GM23338 (cell line): Measurements from ENCODE around the gene STMN3.
"Not testable (repeated sequence)": the region's sequence is repeated elsewhere in the genome, so short reads cannot be mapped to it uniquely, and the experiment has no call there.

Experiments
- CREB1 ChIP-seq: fragments of 250-450 bp; sonication (Bioruptor Pico); IDR thresholded peaks from 2 replicates; pipeline ENCODE4 v1.5.0; 2020; ENCODE audit warnings: low read depth, mild to moderate bottlenecking, moderate library complexity
- EZH2 ChIP-seq: fragments of 200-600 bp; sonication (generic); IDR thresholded peaks from one replicate; pipeline ENCODE4 v1.8.0; 2017; ENCODE audit warnings: antibody characterized with exemption, mild to moderate bottlenecking, low read depth; ENCODE audit not compliant: unreplicated experiment
- EZH2phosphoT487 ChIP-seq: fragments of 200-600 bp; sonication (generic); IDR thresholded peaks from one replicate; pipeline ENCODE4 v1.8.1; 2018; ENCODE audit warnings: antibody characterized with exemption; ENCODE audit not compliant: unreplicated experiment
- JUNB ChIP-seq: IDR thresholded peaks from one replicate; pipeline ENCODE4 v1.6.1; 2016; ENCODE audit warnings: antibody characterized with exemption; ENCODE audit not compliant: unreplicated experiment
- NANOG ChIP-seq: IDR thresholded peaks from 2 replicates; pipeline ENCODE4 v1.6.1; 2016; ENCODE audit warnings: antibody characterized with exemption, borderline replicate concordance
- POLR2AphosphoS5 ChIP-seq: IDR thresholded peaks from 2 replicates; pipeline ENCODE4 v1.6.1; 2016; ENCODE audit warnings: antibody characterized with exemption, low read depth
- REST ChIP-seq: IDR thresholded peaks from one replicate; pipeline ENCODE4 v1.6.1; 2018; ENCODE audit warnings: antibody characterized with exemption; ENCODE audit not compliant: unreplicated experiment
- STAT1 ChIP-seq: IDR thresholded peaks from one replicate; pipeline ENCODE4 v1.6.1; 2016; ENCODE audit warnings: antibody characterized with exemption; ENCODE audit not compliant: unreplicated experiment
- ZNF331 ChIP-seq: fragments of 250-450 bp; sonication (Bioruptor Pico); IDR thresholded peaks from 2 replicates; pipeline ENCODE4 v1.5.0; 2020; ENCODE audit warnings: low read depth, mild to moderate bottlenecking, moderate library complexity
- TF ChIP-seq, protein P1 (sequence below), 2 experiments: fragments of 200-600 bp in 1 of 2; sonication (generic) in 1 of 2; conservative IDR thresholded peaks; 2 replicates each; pipeline versions ENCODE4 v1.5.1 to v1.6.1; 2016 to 2017; ENCODE audit warnings: antibody characterized with exemption in 2 of 2, low read depth in 2 of 2, mild to moderate bottlenecking in 2 of 2, moderate library complexity in 1 of 2
- TF ChIP-seq, protein P2 (sequence below): IDR thresholded peaks from 2 replicates; pipeline ENCODE4 v1.6.1; 2016; ENCODE audit warnings: antibody characterized with exemption
- TF ChIP-seq, protein P3 (sequence below): fragments of 250-450 bp; sonication (Bioruptor Pico); IDR thresholded peaks from 2 replicates; pipeline ENCODE4 v1.5.0; 2020; ENCODE audit warnings: mild to moderate bottlenecking, moderate library complexity

- TF ChIP-seq, protein P1, sequence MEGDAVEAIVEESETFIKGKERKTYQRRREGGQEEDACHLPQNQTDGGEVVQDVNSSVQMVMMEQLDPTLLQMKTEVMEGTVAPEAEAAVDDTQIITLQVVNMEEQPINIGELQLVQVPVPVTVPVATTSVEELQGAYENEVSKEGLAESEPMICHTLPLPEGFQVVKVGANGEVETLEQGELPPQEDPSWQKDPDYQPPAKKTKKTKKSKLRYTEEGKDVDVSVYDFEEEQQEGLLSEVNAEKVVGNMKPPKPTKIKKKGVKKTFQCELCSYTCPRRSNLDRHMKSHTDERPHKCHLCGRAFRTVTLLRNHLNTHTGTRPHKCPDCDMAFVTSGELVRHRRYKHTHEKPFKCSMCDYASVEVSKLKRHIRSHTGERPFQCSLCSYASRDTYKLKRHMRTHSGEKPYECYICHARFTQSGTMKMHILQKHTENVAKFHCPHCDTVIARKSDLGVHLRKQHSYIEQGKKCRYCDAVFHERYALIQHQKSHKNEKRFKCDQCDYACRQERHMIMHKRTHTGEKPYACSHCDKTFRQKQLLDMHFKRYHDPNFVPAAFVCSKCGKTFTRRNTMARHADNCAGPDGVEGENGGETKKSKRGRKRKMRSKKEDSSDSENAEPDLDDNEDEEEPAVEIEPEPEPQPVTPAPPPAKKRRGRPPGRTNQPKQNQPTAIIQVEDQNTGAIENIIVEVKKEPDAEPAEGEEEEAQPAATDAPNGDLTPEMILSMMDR (conservative IDR thresholded peaks at IDR 0.05; ENCODE audit: low read depth in 2 of 2), result not testable (repeated sequence)
- not testable (repeated sequence) for TF ChIP-seq EZH2; CREB1; EZH2phosphoT487; POLR2AphosphoS5; REST; NANOG; STAT1; JUNB; ZNF331 (CRISPR knock-in tag)
- TF ChIP-seq, protein P2, sequence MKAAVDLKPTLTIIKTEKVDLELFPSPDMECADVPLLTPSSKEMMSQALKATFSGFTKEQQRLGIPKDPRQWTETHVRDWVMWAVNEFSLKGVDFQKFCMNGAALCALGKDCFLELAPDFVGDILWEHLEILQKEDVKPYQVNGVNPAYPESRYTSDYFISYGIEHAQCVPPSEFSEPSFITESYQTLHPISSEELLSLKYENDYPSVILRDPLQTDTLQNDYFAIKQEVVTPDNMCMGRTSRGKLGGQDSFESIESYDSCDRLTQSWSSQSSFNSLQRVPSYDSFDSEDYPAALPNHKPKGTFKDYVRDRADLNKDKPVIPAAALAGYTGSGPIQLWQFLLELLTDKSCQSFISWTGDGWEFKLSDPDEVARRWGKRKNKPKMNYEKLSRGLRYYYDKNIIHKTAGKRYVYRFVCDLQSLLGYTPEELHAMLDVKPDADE, result not testable (repeated sequence)
- TF ChIP-seq, protein P3, sequence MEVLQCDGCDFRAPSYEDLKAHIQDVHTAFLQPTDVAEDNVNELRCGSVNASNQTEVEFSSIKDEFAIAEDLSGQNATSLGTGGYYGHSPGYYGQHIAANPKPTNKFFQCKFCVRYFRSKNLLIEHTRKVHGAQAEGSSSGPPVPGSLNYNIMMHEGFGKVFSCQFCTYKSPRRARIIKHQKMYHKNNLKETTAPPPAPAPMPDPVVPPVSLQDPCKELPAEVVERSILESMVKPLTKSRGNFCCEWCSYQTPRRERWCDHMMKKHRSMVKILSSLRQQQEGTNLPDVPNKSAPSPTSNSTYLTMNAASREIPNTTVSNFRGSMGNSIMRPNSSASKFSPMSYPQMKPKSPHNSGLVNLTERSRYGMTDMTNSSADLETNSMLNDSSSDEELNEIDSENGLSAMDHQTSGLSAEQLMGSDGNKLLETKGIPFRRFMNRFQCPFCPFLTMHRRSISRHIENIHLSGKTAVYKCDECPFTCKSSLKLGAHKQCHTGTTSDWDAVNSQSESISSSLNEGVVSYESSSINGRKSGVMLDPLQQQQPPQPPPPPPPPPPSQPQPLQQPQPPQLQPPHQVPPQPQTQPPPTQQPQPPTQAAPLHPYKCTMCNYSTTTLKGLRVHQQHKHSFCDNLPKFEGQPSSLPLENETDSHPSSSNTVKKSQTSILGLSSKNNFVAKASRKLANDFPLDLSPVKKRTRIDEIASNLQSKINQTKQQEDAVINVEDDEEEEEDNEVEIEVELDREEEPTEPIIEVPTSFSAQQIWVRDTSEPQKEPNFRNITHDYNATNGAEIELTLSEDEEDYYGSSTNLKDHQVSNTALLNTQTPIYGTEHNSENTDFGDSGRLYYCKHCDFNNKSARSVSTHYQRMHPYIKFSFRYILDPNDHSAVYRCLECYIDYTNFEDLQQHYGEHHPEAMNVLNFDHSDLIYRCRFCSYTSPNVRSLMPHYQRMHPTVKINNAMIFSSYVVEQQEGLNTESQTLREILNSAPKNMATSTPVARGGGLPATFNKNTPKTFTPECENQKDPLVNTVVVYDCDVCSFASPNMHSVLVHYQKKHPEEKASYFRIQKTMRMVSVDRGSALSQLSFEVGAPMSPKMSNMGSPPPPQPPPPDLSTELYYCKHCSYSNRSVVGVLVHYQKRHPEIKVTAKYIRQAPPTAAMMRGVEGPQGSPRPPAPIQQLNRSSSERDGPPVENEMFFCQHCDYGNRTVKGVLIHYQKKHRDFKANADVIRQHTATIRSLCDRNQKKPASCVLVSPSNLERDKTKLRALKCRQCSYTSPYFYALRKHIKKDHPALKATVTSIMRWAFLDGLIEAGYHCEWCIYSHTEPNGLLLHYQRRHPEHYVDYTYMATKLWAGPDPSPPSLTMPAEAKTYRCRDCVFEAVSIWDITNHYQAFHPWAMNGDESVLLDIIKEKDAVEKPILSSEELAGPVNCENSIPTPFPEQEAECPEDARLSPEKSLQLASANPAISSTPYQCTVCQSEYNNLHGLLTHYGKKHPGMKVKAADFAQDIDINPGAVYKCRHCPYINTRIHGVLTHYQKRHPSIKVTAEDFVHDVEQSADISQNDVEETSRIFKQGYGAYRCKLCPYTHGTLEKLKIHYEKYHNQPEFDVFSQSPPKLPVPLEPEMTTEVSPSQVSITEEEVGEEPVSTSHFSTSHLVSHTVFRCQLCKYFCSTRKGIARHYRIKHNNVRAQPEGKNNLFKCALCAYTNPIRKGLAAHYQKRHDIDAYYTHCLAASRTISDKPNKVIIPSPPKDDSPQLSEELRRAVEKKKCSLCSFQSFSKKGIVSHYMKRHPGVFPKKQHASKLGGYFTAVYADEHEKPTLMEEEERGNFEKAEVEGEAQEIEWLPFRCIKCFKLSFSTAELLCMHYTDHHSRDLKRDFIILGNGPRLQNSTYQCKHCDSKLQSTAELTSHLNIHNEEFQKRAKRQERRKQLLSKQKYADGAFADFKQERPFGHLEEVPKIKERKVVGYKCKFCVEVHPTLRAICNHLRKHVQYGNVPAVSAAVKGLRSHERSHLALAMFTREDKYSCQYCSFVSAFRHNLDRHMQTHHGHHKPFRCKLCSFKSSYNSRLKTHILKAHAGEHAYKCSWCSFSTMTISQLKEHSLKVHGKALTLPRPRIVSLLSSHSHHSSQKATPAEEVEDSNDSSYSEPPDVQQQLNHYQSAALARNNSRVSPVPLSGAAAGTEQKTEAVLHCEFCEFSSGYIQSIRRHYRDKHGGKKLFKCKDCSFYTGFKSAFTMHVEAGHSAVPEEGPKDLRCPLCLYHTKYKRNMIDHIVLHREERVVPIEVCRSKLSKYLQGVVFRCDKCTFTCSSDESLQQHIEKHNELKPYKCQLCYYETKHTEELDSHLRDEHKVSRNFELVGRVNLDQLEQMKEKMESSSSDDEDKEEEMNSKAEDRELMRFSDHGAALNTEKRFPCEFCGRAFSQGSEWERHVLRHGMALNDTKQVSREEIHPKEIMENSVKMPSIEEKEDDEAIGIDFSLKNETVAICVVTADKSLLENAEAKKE (CRISPR knock-in tag), result not testable (repeated sequence)
Measured at GRCh38 chr20:63640686-63641085, 12.5 kb downstream of the STMN3 start.
